Stimulated activated CD4-positive, alpha-beta T cell treated with anti-CD3 and anti-CD28 coated beads, TNF-alpha, amount 100 ng/mL, for 1 hour (primary cell): ENCODE measurements around the gene AP3B2.
"Not testable (repeated sequence)": the region's sequence is repeated elsewhere in the genome, so short reads cannot be mapped to it uniquely, and the experiment has no call there.

Source experiments
- DNase-seq, 3 donors: peaks; one replicate each; pipeline ENCODE4 v3.0.0-alpha.2; 2020; ENCODE audit warnings: low read depth in 3 of 3, low spot score in 1 of 3

The AP3B2 gene

GRCh38 chr15:82709421-82710207 lies at the start of gene AP3B2:
Gene AP3B2, minus strand, starts transcription at chr15:82709875. Its CDS starts 169 bp downstream, at chr15:82709706.
- peak; percentile 9 to 52 (median 33) for DNase-seq

- DNase-seq: no peak
Measured at GRCh38 chr15:82751308-82751707, 41.6 kb upstream of the AP3B2 start.

- no peak for DNase-seq
Measured at GRCh38 chr15:82750831-82751180, 41.1 kb upstream of the AP3B2 start.

- DNase-seq: peak; percentile 53 to 71 (median 64)
Measured at GRCh38 chr15:82749951-82750830, 40.5 kb upstream of the AP3B2 start.

GRCh38 chr15:82748315-82748714 lies 38.6 kb upstream of the AP3B2 start:
- DNase-seq: no peak

- DNase-seq: no peak
Measured at GRCh38 chr15:82743810-82744209, 34.1 kb upstream of the AP3B2 start.

- no peak for DNase-seq
Measured at GRCh38 chr15:82742134-82742533, 32.5 kb upstream of the AP3B2 start.

GRCh38 chr15:82739086-82739485 lies 29.4 kb upstream of the AP3B2 start:
- DNase-seq: no peak

GRCh38 chr15:82737975-82738374 lies 28.3 kb upstream of the AP3B2 start:
- DNase-seq: no peak

GRCh38 chr15:82731527-82731926 lies 21.9 kb upstream of the AP3B2 start:
- no peak for DNase-seq

GRCh38 chr15:82730022-82730530 lies 20.4 kb upstream of the AP3B2 start:
- DNase-seq: no peak

- no peak for DNase-seq
Measured at GRCh38 chr15:82726816-82727215, 17.1 kb upstream of the AP3B2 start.

GRCh38 chr15:82715003-82715402 lies 5.3 kb upstream of the AP3B2 start:
- no peak for DNase-seq

- DNase-seq: no peak
Measured at GRCh38 chr15:82714016-82714415, 4.3 kb upstream of the AP3B2 start.

GRCh38 chr15:82712036-82712435 lies 2.4 kb upstream of the AP3B2 start:
- no peak for DNase-seq

- DNase-seq: no peak
Measured at GRCh38 chr15:82710926-82711490, 1.3 kb upstream of the AP3B2 start.

GRCh38 chr15:82710208-82710555 lies 507 bp upstream of the AP3B2 start:
- no peak for DNase-seq

- DNase-seq: no peak
Measured at GRCh38 chr15:82709081-82709420, 624 bp downstream of the AP3B2 start.

- DNase-seq: not testable (repeated sequence)
Measured at GRCh38 chr15:82705856-82706255, 3.8 kb downstream of the AP3B2 start.

GRCh38 chr15:82699726-82700125 lies 9.9 kb downstream of the AP3B2 start:
- no peak for DNase-seq

GRCh38 chr15:82698711-82699345 lies 10.8 kb downstream of the AP3B2 start:
- DNase-seq: no peak
